GM12892 (cell line): ENCODE data around the gene DERL3.

Experiments
- POLR2A ChIP-seq: IDR thresholded peaks from 2 replicates; pipeline ENCODE4 v1.6.1; 2011; ENCODE audit warnings: low read depth, low read length, control low read depth
- TAF1 ChIP-seq: IDR thresholded peaks from 2 replicates; pipeline ENCODE4 v1.6.1; 2011; ENCODE audit warnings: low read depth, mild to moderate bottlenecking, control low read depth, low read length, borderline replicate concordance

- TF ChIP-seq POLR2A (no peak), TAF1 (no peak)
Observed at GRCh38 chr22:23833017-23833751, 5.6 kb downstream of the DERL3 start.
